Stimulated activated naive B cell treated with anti-CD40 and anti-IgM and Interleukin-4, amounts not matched to agents 10 μg/mL and 1 μg/mL and 100 μg/mL, for 72 hours (primary cell): ENCODE results near the gene KIAA0930.

Source experiments
- ATAC-seq, 2 donors: fragments of 150-1000 bp; cut with Tn5 transposase; replicated peaks; 2 replicates each; pipeline ENCODE4 v1.10.0; 2021; ENCODE audit warnings: moderate library complexity in 1 of 2
- DNase-seq: peaks from one replicate; pipeline ENCODE4 v3.0.0; 2021
- H3K27ac Mint-ChIP-seq: one replicate; pipeline ENCODE4 v1.8.0; 2022; ENCODE audit warnings: mild to moderate bottlenecking, mixed read lengths
- H3K27me3 Mint-ChIP-seq, 2 donors: one replicate each; pipeline ENCODE4 v1.8.0; 2022; ENCODE audit warnings: mixed read lengths in 2 of 2
- H3K36me3 Mint-ChIP-seq, 2 donors: one replicate each; pipeline ENCODE4 v1.8.0; 2022; ENCODE audit warnings: mixed read lengths in 2 of 2, mild to moderate bottlenecking in 1 of 2
- H3K4me1 Mint-ChIP-seq, 2 donors: one replicate each; pipeline ENCODE4 v1.8.0; 2022; ENCODE audit warnings: mixed read lengths in 2 of 2, mild to moderate bottlenecking in 1 of 2
- H3K4me3 Mint-ChIP-seq, 2 donors: one replicate each; pipeline ENCODE4 v1.8.0; 2022; ENCODE audit warnings: mild to moderate bottlenecking in 2 of 2, mixed read lengths in 2 of 2, moderate library complexity in 1 of 2
- H3K9me3 Mint-ChIP-seq, 2 donors: one replicate each; pipeline ENCODE4 v1.8.0; 2022; ENCODE audit warnings: mixed read lengths in 2 of 2, mild to moderate bottlenecking in 1 of 2

KIAA0930 gene

DNA sequence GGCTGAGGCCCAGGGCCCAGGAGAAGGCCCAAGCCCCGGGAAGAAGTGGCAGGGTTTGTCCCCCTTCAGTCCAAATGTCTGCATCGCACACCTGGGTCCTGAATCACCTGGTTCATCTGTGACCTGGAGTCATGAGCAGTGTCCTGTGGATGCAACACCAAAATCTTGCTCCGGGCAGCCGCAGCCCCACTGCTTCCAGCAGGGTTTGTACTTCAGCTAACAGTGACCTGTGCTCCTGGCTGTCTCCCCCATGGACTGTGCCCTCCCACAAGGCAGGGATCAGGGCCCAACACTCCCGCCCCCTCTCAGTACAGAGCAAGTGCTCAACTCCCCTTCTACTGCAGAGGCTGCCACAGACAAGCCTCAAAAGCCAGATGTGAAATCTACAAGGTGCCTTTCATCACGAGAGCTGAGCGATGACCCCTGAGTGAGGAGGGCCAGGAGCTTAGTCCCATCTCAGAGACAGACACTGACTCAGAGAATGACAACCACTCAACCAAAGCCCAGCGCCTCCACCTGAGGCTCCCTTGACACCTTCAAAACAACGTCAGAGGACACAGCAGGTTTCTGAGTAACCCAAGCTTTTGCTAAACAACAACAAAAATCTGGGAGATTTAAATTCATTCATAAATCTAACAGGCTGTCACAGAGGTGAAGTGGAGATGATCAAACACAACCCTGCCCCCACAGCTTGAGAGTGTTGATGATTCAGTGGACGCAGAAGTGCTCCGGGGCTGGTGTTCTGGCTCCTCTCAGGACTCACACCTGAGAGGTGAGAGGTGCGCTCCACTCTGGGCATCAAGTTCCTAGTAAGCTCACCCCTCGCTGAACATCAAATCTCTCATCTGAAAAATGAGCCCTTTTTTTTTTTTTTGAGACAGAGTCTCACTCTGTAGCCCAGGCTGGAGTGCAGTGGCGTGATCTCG lies 3.4 kb downstream of the KIAA0930 start:
- peaks cover 49 to 92% of the 10 kb centered on the region in 2 donors for H3K4me1 Mint-ChIP-seq
- H3K36me3 Mint-ChIP-seq: peaks cover 2 to 6% of the 10 kb centered on the region in 2 donors
- H3K9me3 Mint-ChIP-seq: no peaks in the 10 kb centered on the region
- DNase-seq (no peak), ATAC-seq (peak in 1 of 2 donors; percentile 12)
- H3K27ac Mint-ChIP-seq: no peak overlapping the region
- no peaks in the 10 kb centered on the region for H3K27me3 Mint-ChIP-seq
- H3K4me3 Mint-ChIP-seq: no peak overlapping the region

DNA sequence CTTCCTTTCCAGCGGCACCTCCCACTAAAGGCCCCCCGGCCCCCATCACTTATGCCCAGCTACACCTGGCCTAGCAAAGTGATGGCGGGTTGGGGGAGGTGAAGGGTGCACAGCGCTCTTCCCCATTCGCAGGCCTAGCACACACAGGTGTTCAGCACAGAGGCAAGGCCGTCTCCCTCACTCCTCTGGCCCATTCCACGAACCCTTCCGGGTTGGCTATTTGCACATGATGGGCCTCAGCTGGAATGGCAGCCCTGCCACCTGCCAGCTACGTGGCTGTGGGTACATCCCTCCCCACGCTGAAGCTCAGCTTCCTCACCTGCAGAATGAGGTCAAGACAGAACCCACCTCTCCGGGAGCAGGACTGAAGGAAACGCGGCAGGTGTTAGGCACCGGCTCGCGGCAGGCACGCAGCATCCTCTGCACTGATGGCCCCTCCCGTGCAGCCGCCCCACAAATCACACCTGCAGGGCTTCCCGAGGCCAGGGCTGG lies 4.8 kb downstream of the KIAA0930 start:
- no peaks in the 10 kb centered on the region for H3K9me3 Mint-ChIP-seq
- H3K27ac Mint-ChIP-seq: peak overlapping the region; percentile 43
- no peak for DNase-seq
- peak in 1 of 2 donors; percentile 19 for ATAC-seq
- H3K27me3 Mint-ChIP-seq: no peaks in the 10 kb centered on the region
- peak overlapping the region; percentile 58 to 77 for H3K4me3 Mint-ChIP-seq
- peaks cover 2 to 6% of the 10 kb centered on the region in 2 donors for H3K36me3 Mint-ChIP-seq
- H3K4me1 Mint-ChIP-seq: peaks cover 51 to 93% of the 10 kb centered on the region in 2 donors

DNA sequence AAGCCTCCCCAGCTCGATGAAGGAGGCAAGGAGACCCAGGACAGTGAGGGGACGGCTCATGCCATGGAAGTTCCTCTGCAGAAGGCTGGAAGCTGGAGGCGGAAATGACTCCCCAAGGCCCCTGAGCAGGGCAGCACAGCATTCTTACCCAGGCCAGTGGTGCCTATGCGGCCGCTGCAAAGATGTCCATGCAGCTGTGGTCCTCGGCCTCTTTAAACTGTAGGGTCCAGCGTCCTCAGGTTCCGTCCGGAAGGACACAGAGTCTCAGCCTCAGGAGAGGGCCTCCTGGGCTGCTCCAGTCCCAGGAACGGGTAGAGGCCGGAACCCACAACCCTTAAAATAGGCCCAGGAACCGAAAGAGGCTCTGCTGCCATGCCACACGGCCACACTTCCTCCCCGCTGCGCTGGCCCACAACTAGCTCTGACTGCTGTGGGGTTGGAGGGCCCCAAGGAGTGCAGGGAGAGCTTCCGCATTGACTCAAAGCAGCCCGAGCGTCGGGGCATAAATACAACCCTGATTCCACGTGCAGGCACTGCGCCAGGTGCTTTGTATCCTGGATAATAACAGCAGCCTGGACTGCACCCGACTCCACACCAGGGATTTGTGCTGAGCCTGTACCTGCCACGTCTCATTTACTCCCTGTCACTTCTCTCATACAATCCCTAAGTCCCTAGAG lies 5.5 kb downstream of the KIAA0930 start:
- peak; percentile 76 to 94 for ATAC-seq
- no peaks in the 10 kb centered on the region for H3K9me3 Mint-ChIP-seq
- H3K36me3 Mint-ChIP-seq: peaks cover 2 to 6% of the 10 kb centered on the region in 2 donors
- peaks cover 50 to 95% of the 10 kb centered on the region in 2 donors for H3K4me1 Mint-ChIP-seq
- peak overlapping the region; percentile 58 to 77 for H3K4me3 Mint-ChIP-seq
- peak overlapping the region; percentile 43 for H3K27ac Mint-ChIP-seq
- no peak for DNase-seq
- no peaks in the 10 kb centered on the region for H3K27me3 Mint-ChIP-seq

DNA sequence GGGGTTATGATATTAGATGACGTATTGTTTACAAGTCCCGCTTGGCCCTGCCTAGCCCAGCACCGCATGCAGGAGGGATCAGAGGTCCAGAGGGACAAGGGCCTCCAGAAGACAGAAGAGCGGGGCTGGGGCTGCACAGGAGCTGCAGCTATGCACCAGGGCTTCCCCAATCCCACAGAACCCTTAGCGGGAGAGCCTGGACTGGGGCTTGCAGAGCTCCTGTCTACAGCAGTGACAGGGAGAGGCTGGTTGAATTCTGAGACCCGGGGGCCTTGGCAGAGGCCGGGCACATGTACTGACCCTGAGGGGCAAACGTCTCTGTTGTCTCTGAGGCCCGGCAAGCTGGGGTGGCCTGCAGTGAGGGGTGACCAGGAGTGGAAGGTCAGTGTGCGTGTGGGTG lies 6.9 kb downstream of the KIAA0930 start:
- H3K9me3 Mint-ChIP-seq: no peaks in the 10 kb centered on the region
- peaks cover 37 to 89% of the 10 kb centered on the region in 2 donors for H3K4me1 Mint-ChIP-seq
- H3K36me3 Mint-ChIP-seq: peaks cover 2 to 6% of the 10 kb centered on the region in 2 donors
- no peak for DNase-seq
- no peak for ATAC-seq
- peak overlapping the region in 1 of 2 donors; percentile 7 for H3K4me3 Mint-ChIP-seq
- no peaks in the 10 kb centered on the region for H3K27me3 Mint-ChIP-seq
- H3K27ac Mint-ChIP-seq: peak overlapping the region; percentile 31

DNA sequence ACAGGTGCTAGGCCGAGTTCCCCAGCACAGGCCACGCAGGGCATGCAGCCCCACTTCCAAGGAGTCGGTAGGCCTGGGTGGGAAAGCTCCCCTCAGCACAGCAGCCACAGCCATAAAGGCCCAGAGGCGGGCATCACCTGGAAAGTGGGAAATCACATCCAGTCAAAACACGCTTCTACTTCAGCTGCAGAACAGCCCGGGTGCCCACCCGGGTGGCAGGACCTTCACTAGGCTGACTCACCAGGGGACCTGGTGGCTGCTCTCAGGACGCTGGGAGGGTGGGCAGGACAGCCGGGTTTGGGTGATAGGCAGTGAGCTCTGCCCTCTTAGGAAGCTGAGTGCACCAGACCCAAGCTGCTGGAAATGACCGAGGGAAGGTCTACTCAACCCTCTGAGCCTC lies 7.3 kb downstream of the KIAA0930 start:
- H3K9me3 Mint-ChIP-seq: no peaks in the 10 kb centered on the region
- ATAC-seq (no peak), DNase-seq (no peak)
- H3K4me3 Mint-ChIP-seq: no peak overlapping the region
- no peak overlapping the region for H3K27ac Mint-ChIP-seq
- peaks cover 2 to 4% of the 10 kb centered on the region in 2 donors for H3K36me3 Mint-ChIP-seq
- H3K4me1 Mint-ChIP-seq: peaks cover 34 to 87% of the 10 kb centered on the region in 2 donors
- no peaks in the 10 kb centered on the region for H3K27me3 Mint-ChIP-seq

DNA sequence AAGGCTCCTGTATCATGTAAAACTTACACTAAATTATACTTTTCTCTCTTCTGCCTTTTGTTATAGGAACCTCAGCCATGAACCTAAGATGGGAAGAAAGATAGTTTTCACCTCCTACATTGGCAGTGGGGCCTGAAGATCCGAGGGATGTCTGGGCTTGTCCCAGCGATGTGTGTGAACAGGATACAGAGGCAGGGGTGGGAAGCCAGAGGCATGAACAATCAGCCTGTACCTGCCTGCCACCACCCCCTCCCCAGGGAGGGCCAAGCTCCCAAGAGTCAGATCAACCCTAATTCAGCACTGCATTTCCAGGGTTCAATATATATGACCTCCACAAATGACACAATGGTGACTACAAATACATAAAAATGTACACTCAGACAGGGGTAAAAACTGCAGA lies 9.4 kb downstream of the KIAA0930 start:
- Mint-ChIP-seq H3K4me1 (peaks cover 32 to 89% of the 10 kb centered on the region in 2 donors), H3K9me3 (no peaks in the 10 kb centered on the region), H3K27ac (no peak overlapping the region), H3K4me3 (no peak overlapping the region), H3K36me3 (peaks cover 2 to 6% of the 10 kb centered on the region in 2 donors), H3K27me3 (no peaks in the 10 kb centered on the region)
- ATAC-seq: no peak
- DNase-seq: no peak

DNA sequence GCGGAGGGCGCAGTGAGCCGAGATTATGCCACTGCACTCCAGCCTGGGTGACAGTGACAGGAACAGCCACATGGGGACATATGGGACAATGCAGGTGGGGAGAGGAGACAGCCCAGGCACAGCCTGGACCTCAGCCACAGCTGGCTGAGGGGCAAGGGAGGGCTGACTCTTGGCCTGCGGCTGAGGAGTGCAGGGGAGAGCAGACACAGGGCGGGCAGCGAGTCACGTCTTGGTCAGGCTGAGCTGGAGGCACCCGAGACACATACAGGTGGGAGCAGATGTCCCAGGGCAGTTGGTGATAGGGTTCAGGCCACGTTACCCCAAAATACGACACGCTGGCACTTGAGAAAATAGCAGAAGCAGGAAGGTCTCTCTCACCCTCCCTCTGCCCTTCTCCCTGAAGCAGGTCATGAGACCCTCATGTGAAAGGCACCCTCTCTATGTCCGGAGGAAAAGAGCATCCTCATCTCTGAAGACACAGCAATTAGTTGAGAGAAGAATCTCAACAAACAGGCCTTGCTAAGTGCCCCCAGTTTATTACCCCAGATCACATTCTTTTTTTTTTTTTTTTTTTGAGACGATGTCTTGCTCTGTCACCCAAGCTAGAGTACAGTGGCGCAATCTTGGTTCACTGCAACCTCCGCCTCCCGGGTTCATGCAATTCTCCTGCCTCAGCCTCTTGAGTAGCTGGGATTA lies 10.5 kb downstream of the KIAA0930 start:
- Mint-ChIP-seq H3K27me3 (no peaks in the 10 kb centered on the region), H3K27ac (no peak overlapping the region), H3K4me1 (peaks cover 27 to 87% of the 10 kb centered on the region in 2 donors), H3K9me3 (no peaks in the 10 kb centered on the region), H3K36me3 (peaks cover 5 to 10% of the 10 kb centered on the region in 2 donors), H3K4me3 (no peak overlapping the region)
- ATAC-seq (no peak), DNase-seq (no peak)

DNA sequence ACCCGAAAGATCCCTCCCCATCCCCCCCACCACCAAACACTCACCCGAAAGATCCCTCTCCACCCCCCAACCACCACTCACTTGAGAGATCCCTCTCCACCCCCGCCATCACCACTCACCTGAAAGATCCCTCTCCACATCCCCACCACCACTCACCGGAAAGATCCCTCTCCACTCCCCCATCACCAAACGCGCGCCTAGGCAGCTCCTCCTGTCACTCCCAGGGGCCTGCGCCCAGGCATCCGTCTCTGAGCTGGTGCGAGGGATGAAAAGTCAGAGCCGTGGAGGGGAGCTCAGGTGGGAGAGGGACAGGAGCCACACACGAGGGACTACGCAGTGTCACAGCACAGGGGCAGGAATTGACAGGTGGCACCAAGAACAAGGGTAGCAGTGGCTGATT lies 11.5 kb downstream of the KIAA0930 start:
- H3K27me3 Mint-ChIP-seq: no peaks in the 10 kb centered on the region
- H3K36me3 Mint-ChIP-seq: peaks cover 5 to 14% of the 10 kb centered on the region in 2 donors
- peaks cover 28 to 83% of the 10 kb centered on the region in 2 donors for H3K4me1 Mint-ChIP-seq
- no peaks in the 10 kb centered on the region for H3K9me3 Mint-ChIP-seq
- DNase-seq (no peak), ATAC-seq (no peak)
- no peak overlapping the region for H3K27ac Mint-ChIP-seq
- no peak overlapping the region for H3K4me3 Mint-ChIP-seq

DNA sequence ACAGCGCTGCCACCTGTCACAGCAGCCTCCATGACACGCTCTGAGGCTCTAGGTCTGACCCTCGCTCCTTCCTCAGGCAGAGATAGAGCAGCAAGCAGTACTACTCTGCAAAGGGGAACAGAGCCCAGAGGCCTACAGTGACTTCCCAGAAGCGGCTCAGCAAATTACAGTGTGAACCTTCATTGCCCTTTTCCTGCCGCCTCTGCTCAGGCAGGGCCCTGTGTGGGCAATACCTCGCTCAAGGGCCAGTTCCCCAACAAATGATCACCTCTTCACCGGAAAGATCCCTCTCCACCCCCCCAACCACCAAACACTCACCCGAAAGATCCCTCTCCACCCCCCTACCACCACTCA lies 12.3 kb downstream of the KIAA0930 start:
- Mint-ChIP-seq H3K4me3 (no peak overlapping the region), H3K9me3 (no peaks in the 10 kb centered on the region), H3K27me3 (no peaks in the 10 kb centered on the region), H3K4me1 (peaks cover 28 to 82% of the 10 kb centered on the region in 2 donors), H3K36me3 (peaks cover 5 to 14% of the 10 kb centered on the region in 2 donors), H3K27ac (no peak overlapping the region)
- ATAC-seq: no peak
- DNase-seq: no peak

DNA sequence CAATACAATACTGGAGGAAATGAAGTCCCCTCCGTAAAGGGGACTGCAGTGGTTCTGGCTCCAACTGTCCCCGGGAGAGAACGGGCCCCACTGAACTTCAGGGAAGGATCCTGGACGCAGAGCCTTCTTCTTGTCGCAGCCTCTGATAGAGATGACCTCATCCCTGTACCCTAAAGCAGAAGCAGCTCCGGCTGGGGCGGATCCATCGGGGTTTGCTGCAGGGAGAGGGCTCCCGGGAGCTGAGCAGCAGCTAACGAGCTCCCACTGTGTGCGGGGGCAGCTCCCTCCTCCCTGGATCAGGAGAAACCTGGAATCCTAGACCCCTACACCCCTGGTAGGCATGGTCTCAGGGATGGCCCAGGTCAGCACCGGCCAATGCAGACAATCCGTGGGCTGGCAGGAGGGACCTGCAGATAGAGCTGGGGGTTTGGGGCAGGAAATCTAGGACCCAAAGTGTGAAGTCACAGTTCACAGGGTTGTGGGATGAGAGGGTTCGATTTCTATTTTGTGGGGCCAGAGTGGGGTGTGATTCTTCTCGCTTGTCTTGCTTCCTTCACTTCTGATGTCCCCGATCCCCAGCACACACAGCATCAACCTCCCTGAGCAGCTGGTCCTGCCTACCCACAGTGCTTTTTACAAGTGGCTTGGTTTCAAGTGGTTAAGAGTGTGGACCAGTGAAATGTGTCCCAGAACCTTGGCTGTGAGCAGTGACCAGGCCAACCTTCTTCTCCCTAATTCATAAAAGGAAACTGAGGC lies 12.9 kb downstream of the KIAA0930 start:
- Mint-ChIP-seq H3K9me3 (no peaks in the 10 kb centered on the region), H3K27ac (no peak overlapping the region), H3K4me3 (no peak overlapping the region), H3K36me3 (peaks cover 5 to 14% of the 10 kb centered on the region in 2 donors), H3K4me1 (peaks cover 27 to 83% of the 10 kb centered on the region in 2 donors), H3K27me3 (no peaks in the 10 kb centered on the region)
- DNase-seq (no peak), ATAC-seq (no peak)

DNA sequence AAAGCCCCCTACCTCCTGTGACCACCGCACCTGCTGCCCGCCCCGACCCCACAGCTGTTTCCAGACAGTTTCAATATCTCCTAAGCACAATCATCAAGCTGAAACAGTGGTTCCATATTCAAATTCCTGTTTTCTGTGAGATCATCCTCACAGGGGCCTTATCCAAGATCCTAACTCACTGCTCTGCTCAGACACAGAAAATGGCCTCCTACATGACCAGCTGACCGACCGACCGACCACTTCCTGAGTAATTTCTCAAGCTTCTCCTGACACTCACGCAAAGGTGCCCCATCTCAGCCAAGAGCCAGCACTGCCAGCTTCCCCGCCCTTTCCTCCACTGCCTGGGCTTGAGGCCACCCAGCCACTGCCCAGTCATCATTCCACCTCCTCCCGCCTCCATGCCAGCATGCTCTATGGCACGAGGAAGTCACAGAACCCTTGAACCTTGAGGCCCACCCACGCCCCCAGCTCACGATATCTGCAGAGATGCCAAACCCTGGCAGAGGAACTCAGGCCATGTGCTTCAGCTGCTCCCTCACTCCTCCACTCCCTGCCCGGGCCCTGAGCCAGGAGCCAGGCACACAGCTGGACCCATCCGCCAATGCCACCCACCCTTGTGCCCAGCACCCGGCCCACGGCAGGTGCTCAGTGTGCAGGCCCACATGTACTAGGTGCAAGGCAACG lies 14.0 kb downstream of the KIAA0930 start:
- DNase-seq: no peak
- Mint-ChIP-seq H3K27me3 (no peaks in the 10 kb centered on the region), H3K36me3 (peaks cover 5 to 14% of the 10 kb centered on the region in 2 donors), H3K9me3 (no peaks in the 10 kb centered on the region), H3K4me3 (no peak overlapping the region), H3K4me1 (peaks cover 32 to 83% of the 10 kb centered on the region in 2 donors), H3K27ac (no peak overlapping the region)
- ATAC-seq: no peak

DNA sequence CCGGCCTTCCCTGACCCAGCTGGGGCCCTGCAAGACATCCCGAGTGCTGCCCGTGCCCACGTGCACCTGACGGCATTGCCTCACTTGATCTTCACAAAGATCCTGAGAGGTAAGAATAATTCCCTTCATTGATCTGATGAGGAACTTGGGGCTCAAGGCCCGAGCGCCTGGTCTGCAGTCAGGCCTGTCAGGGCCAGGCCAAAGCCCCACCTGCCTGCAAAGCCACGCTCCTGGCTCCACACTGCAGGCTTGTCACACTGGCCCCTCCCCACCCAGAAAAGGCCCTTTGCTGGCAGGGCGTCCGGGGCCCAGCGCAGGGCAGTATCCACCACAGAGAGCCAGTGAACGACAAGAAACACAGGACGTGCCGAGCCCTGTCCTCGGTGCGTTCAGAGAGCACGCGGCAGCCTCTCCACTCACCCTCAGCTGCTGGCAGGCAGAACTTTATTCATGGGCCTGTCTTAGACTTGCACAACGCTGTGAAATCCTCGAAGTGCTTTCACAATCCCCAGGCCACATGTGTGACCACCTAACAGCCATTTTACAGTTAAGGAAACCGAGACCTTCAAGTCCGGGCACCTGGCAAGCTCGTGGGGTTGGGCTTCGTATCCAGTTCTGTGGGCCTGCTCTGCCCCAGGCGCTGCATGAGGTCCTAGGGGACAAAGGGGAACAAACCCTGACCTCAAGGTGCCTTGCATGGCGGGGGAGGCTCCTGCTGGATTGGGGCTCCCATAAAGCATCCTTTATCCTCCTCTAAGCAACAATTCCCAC lies 14.8 kb downstream of the KIAA0930 start:
- Mint-ChIP-seq H3K4me3 (no peak overlapping the region), H3K4me1 (peaks cover 29 to 80% of the 10 kb centered on the region in 2 donors)
- no peak for ATAC-seq

More for the DNA sequence above, 14.8 kb downstream of the KIAA0930 start:
- H3K27ac Mint-ChIP-seq: no peak overlapping the region
- no peaks in the 10 kb centered on the region for H3K9me3 Mint-ChIP-seq
- DNase-seq: no peak
- no peaks in the 10 kb centered on the region for H3K27me3 Mint-ChIP-seq
- peaks cover 5 to 14% of the 10 kb centered on the region in 2 donors for H3K36me3 Mint-ChIP-seq
